ENCODE measurements around the gene MAVS.

MAVS gene

GRCh38 chr20:3798373-3798768 lies 48.3 kb upstream of the MAVS start:
- Histone ChIP-seq H3K4me1 (ENCODE audit: control insufficient read depth, low read length) (peaks cover 57% of the 10 kb centered on the region), H3K4me2 (ENCODE audit: low read length) (peak overlapping the region; percentile 83), H3K36me3 (ENCODE audit: control insufficient read depth, low read length) (peaks cover 44% of the 10 kb centered on the region), H3K9me3 (ENCODE audit: control insufficient read depth, insufficient read depth, low read length) (no peaks in the 10 kb centered on the region), H3K9me2 (replicated peaks; ENCODE audit: control insufficient read depth, low read length) (no peaks in the 10 kb centered on the region), H3F3A (ENCODE audit: control insufficient read depth, insufficient read depth) (peaks cover 11% of the 10 kb centered on the region; the same call in 1 of the 2 replicates), H3K27me3 (ENCODE audit: control insufficient read depth, low read length) (no peaks in the 10 kb centered on the region), H3K4me3 (ENCODE audit: low read length) (peak overlapping the region; percentile 75), H4K20me1 (ENCODE audit: control insufficient read depth, insufficient read depth, low read depth, low read length) (no peaks in the 10 kb centered on the region), H3K27ac (ENCODE audit: low read depth, low read length) (peak overlapping the region; percentile 72), H3K79me2 (ENCODE audit: control insufficient read depth, low read length) (peaks cover 26% of the 10 kb centered on the region)
- TF ChIP-seq EZH2phosphoT487 (IDR thresholded peaks at IDR 0.05; ENCODE audit: borderline replicate concordance, low read length), result no peak
- TF ChIP-seq CTCF (IDR thresholded peaks at IDR 0.05; ENCODE audit: low read depth, low read length, poor library complexity, severe bottlenecking), result no peak

- Histone ChIP-seq H3K9me2 (replicated peaks; ENCODE audit: control insufficient read depth, low read length) (no peaks in the 10 kb centered on the region), H3K4me1 (ENCODE audit: control insufficient read depth, low read length) (peaks cover 57% of the 10 kb centered on the region), H3K4me3 (ENCODE audit: low read length) (peak overlapping the region; percentile 75), H3K36me3 (ENCODE audit: control insufficient read depth, low read length) (peaks cover 49% of the 10 kb centered on the region), H3K27ac (ENCODE audit: low read depth, low read length) (peak overlapping the region; percentile 72), H3K27me3 (ENCODE audit: control insufficient read depth, low read length) (no peaks in the 10 kb centered on the region), H3K4me2 (ENCODE audit: low read length) (peak overlapping the region; percentile 83), H3F3A (ENCODE audit: control insufficient read depth, insufficient read depth) (peaks cover 11% of the 10 kb centered on the region; the same call in 1 of the 2 replicates), H3K79me2 (ENCODE audit: control insufficient read depth, low read length) (peaks cover 26% of the 10 kb centered on the region), H4K20me1 (ENCODE audit: control insufficient read depth, insufficient read depth, low read depth, low read length) (no peaks in the 10 kb centered on the region), H3K9me3 (ENCODE audit: control insufficient read depth, insufficient read depth, low read length) (no peaks in the 10 kb centered on the region)
- TF ChIP-seq CTCF (IDR thresholded peaks at IDR 0.05; ENCODE audit: low read depth, low read length, poor library complexity, severe bottlenecking) (no peak), EZH2phosphoT487 (IDR thresholded peaks at IDR 0.05; ENCODE audit: borderline replicate concordance, low read length) (no peak)
These were observed 47.8 kb upstream of the MAVS start for GRCh38 chr20:3798908-3799248.

GRCh38 chr20:3800256-3800877 lies 46.3 kb upstream of the MAVS start:
- H3K4me3 ChIP-seq (ENCODE audit: low read length), result peak overlapping the region; percentile 75
- H3K79me2 ChIP-seq (ENCODE audit: control insufficient read depth, low read length), result peaks cover 26% of the 10 kb centered on the region
- peaks cover 63% of the 10 kb centered on the region for H3K36me3 ChIP-seq (ENCODE audit: control insufficient read depth, low read length)
- peaks cover 44% of the 10 kb centered on the region for H3K4me1 ChIP-seq (ENCODE audit: control insufficient read depth, low read length)
- no peaks in the 10 kb centered on the region for H3K9me2 ChIP-seq (replicated peaks; ENCODE audit: control insufficient read depth, low read length)
- H3F3A ChIP-seq (ENCODE audit: control insufficient read depth, insufficient read depth), result peaks cover 11% of the 10 kb centered on the region; the same call in 1 of the 2 replicates
- H4K20me1 ChIP-seq (ENCODE audit: control insufficient read depth, insufficient read depth, low read depth, low read length), result no peaks in the 10 kb centered on the region
- TF ChIP-seq EZH2phosphoT487 (IDR thresholded peaks at IDR 0.05; ENCODE audit: borderline replicate concordance, low read length) (no peak), CTCF (IDR thresholded peaks at IDR 0.05; ENCODE audit: low read depth, low read length, poor library complexity, severe bottlenecking) (no peak)
- H3K9me3 ChIP-seq (ENCODE audit: control insufficient read depth, insufficient read depth, low read length), result no peaks in the 10 kb centered on the region
- H3K4me2 ChIP-seq (ENCODE audit: low read length), result peak overlapping the region; percentile 83
- no peaks in the 10 kb centered on the region for H3K27me3 ChIP-seq (ENCODE audit: control insufficient read depth, low read length)
- H3K27ac ChIP-seq (ENCODE audit: low read depth, low read length), result no peak overlapping the region
